Transverse colon (tissue), 3 donors: ENCODE results near the gene ERF.

Source experiments
- POLR2A ChIP-seq: fragments of 450-650 bp; IDR thresholded peaks from one replicate; pipeline ENCODE4 v1.6.1; 2016; ENCODE audit warnings: antibody characterized with exemption, mild to moderate bottlenecking, moderate library complexity
- TF ChIP-seq, protein P1 (sequence below), 5 experiments: fragments of 200-600 bp in 3 of 5; fragments of 450-650 bp in 2 of 5; sonication (generic) in 3 of 5; IDR thresholded peaks; 1 replicate in 2 of 5; 2 replicates in 3 of 5; pipeline ENCODE4 v1.5.1; 2016 to 2017; ENCODE audit warnings: antibody characterized with exemption in 5 of 5, inconsistent platforms in 3 of 5, mild to moderate bottlenecking in 2 of 5, moderate library complexity in 1 of 5

DNA sequence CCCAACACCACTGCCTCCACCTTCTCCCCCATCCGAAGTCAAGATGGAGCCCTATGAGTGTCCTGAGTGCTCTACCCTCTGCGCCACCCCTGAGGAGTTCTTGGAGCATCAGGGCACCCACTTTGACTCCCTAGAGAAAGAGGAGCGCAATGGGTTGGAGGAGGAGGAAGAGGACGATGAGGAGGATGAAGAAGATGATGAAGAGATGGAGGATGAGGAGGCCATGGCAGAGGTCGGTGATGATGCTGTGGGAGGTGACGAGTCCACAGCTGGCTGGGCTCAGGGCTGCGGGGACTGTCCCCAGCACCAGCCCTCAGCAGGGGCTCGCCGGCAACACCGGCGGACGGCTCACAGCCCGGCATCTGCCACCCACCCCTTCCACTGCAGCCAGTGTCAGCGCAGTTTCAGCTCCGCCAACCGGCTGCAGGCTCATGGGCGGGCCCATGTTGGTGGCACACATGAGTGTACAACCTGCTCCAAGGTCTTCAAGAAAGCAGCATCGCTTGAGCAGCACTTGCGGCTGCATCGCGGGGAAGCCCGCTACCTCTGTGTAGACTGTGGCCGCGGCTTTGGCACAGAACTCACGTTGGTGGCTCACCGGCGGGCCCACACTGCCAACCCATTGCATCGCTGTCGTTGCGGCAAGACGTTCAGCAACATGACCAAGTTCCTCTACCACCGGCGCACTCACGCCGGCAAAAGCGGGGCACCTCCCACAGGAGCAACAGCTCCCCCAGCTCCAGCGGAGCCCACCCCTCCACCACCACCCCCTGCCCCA, 29.8 kb downstream of the ERF start:
- TF ChIP-seq, protein P1, sequence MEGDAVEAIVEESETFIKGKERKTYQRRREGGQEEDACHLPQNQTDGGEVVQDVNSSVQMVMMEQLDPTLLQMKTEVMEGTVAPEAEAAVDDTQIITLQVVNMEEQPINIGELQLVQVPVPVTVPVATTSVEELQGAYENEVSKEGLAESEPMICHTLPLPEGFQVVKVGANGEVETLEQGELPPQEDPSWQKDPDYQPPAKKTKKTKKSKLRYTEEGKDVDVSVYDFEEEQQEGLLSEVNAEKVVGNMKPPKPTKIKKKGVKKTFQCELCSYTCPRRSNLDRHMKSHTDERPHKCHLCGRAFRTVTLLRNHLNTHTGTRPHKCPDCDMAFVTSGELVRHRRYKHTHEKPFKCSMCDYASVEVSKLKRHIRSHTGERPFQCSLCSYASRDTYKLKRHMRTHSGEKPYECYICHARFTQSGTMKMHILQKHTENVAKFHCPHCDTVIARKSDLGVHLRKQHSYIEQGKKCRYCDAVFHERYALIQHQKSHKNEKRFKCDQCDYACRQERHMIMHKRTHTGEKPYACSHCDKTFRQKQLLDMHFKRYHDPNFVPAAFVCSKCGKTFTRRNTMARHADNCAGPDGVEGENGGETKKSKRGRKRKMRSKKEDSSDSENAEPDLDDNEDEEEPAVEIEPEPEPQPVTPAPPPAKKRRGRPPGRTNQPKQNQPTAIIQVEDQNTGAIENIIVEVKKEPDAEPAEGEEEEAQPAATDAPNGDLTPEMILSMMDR (IDR thresholded peaks at IDR 0.05) = no peak
- no peak for TF ChIP-seq POLR2A
